Parathyroid adenoma (tissue), 2 donors: ENCODE results near the gene HBG2.
"Not testable (repeated sequence)": the region's sequence is repeated elsewhere in the genome, so short reads cannot be mapped to it uniquely, and the experiment has no call there.

Source experiments
- H2AFZ ChIP-seq: fragments of 300-600 bp; sonication (generic); one replicate; pipeline ENCODE4 v1.7.0; 2017; ENCODE audit warnings: antibody characterized with exemption, mild to moderate bottlenecking
- H3K27ac ChIP-seq: fragments of 300-600 bp; sonication (generic); one replicate; pipeline ENCODE4 v1.7.0; 2017
- H3K27me3 ChIP-seq: fragments of 300-600 bp; sonication (generic); one replicate; pipeline ENCODE4 v1.7.0; 2017; ENCODE audit warnings: low read length; ENCODE audit not compliant: control insufficient read depth, insufficient read depth
- H3K36me3 ChIP-seq: fragments of 300-600 bp; sonication (generic); one replicate; pipeline ENCODE4 v1.7.0; 2017; ENCODE audit warnings: low read length; ENCODE audit not compliant: control insufficient read depth, insufficient read depth
- H3K4me1 ChIP-seq: fragments of 300-600 bp; sonication (generic); one replicate; pipeline ENCODE4 v1.7.0; 2017; ENCODE audit warnings: control low read depth
- H3K4me2 ChIP-seq: fragments of 300-600 bp; sonication (generic); one replicate; pipeline ENCODE4 v1.7.0; 2017; ENCODE audit warnings: low read length
- H3K4me3 ChIP-seq: fragments of 300-600 bp; sonication (generic); one replicate; pipeline ENCODE4 v1.7.0; 2017; ENCODE audit warnings: low read depth, low read length
- H3K79me2 ChIP-seq: fragments of 300-600 bp; sonication (generic); one replicate; pipeline ENCODE4 v1.7.0; 2017; ENCODE audit warnings: control low read depth
- H3K9ac ChIP-seq: fragments of 300-600 bp; sonication (generic); one replicate; pipeline ENCODE4 v1.7.0; 2017; ENCODE audit warnings: mild to moderate bottlenecking
- H3K9me3 ChIP-seq: fragments of 300-600 bp; sonication (generic); one replicate; pipeline ENCODE4 v1.7.0; 2017; ENCODE audit warnings: low read length; ENCODE audit not compliant: control insufficient read depth
- TF ChIP-seq, protein P1 (sequence below): fragments of 300-600 bp; sonication (generic); IDR thresholded peaks from one replicate; pipeline ENCODE4 v1.7.0; 2017; ENCODE audit warnings: antibody characterized with exemption, mild to moderate bottlenecking
- donor health status: primary hyperparathyroidism.

Gene HBG2

DNA sequence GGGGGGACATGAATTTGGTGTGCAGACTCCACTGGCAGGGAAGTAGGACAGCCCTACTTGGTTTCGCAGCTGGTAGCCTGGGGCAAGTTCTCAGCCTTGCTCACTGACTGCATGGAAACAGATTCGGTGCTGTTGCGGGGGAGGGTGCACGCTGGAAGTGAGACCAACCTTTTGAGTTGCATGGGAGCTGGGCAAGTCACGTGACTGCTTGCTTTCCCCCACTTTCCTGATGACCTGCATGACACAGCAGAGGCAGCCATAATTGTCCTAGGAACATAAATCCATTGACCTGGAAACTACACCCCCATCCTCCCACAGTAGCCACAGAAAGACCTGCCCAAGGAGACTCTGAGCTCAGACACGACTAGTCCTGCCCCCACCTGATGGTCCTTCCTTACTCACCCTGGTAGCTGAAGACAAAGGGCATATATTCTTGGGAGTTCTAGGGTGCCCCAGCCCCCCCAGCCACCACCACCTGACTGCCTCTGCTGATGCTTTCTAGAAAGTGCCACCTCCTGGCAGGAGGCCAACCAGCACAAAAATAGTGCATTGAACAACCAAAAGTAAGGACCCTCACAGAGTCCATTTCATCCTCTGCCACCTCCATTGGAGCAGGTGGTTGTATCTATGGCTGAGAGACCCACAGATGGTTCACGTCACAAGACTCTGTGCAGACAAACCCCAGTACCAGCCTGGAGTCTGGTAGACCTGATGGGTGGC, 4.1 kb upstream of the HBG2 start:
- Histone ChIP-seq H3K4me1 (no peaks in the 10 kb centered on the region), H2AFZ (no peak overlapping the region), H3K9me3 (no peaks in the 10 kb centered on the region), H3K4me2 (no peak overlapping the region), H3K4me3 (no peak overlapping the region), H3K36me3 (no peaks in the 10 kb centered on the region), H3K9ac (no peak overlapping the region), H3K27ac (no peak overlapping the region), H3K27me3 (no peaks in the 10 kb centered on the region), H3K79me2 (no peaks in the 10 kb centered on the region)
- TF ChIP-seq, protein P1, sequence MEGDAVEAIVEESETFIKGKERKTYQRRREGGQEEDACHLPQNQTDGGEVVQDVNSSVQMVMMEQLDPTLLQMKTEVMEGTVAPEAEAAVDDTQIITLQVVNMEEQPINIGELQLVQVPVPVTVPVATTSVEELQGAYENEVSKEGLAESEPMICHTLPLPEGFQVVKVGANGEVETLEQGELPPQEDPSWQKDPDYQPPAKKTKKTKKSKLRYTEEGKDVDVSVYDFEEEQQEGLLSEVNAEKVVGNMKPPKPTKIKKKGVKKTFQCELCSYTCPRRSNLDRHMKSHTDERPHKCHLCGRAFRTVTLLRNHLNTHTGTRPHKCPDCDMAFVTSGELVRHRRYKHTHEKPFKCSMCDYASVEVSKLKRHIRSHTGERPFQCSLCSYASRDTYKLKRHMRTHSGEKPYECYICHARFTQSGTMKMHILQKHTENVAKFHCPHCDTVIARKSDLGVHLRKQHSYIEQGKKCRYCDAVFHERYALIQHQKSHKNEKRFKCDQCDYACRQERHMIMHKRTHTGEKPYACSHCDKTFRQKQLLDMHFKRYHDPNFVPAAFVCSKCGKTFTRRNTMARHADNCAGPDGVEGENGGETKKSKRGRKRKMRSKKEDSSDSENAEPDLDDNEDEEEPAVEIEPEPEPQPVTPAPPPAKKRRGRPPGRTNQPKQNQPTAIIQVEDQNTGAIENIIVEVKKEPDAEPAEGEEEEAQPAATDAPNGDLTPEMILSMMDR: no peak

DNA sequence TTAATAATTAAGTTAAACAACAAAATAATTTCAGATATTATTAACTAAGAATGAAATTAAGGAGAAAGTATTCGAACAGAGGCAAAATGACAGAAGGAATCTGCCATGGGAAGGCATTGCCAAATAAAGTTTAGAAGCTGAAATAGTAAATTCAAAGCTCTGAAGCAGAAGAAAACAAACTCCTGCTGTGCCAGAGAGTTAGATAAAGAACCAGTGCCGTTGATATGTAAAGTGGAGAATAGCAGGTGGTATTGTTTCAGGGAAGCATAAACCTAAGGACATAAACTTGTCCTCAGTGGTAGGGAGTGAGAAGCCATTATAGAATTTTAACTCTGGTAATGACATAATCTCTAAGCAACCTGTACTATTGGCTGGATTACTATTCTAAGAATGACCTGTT, 2.7 kb upstream of the HBG2 start:
- Histone ChIP-seq H3K27ac (no peak overlapping the region), H3K4me2 (no peak overlapping the region), H3K9me3 (no peaks in the 10 kb centered on the region), H3K4me3 (no peak overlapping the region), H3K4me1 (no peaks in the 10 kb centered on the region), H3K36me3 (no peaks in the 10 kb centered on the region), H3K27me3 (no peaks in the 10 kb centered on the region), H3K9ac (no peak overlapping the region), H3K79me2 (no peaks in the 10 kb centered on the region), H2AFZ (no peak overlapping the region)
- TF ChIP-seq, protein P1: no peak

DNA sequence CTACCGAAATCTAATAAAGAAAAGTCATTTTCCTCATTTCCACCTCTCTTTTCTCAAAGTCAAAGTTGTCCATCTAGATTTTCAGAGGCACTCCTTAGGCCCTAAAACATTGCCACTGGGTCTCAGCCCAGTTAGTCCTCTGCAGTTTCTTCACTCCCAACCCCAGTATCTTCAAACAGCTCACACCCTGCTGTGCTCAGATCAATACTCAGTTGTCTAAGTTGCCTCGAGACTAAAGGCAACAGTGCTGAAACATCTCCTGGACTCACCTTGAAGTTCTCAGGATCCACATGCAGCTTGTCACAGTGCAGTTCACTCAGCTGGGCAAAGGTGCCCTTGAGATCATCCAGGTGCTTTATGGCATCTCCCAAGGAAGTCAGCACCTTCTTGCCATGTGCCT, 558 bp downstream of the HBG2 start:
- not testable (repeated sequence) for H3K9me3 ChIP-seq, H2AFZ ChIP-seq

DNA sequence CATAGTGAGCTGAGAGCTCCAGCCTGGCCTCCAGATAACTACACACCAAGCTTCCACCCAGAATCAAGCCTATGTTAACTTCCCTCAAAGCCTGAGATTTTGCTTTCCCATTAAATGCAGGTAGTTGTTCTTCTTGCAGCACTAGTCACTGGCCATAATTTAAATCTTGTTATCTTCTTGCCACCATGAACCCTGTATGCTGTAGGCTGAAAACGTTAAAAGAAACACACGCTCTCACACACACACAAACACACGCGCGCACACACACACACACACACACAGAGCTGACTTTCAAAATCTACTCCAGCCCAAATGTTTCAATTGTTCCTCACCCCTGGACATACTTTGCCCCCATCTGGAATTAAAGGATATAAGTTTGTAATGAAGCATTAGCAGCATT, 1.1 kb downstream of the HBG2 start:
- not testable (repeated sequence) for H3K36me3 ChIP-seq, H2AFZ ChIP-seq, H3K4me3 ChIP-seq, H3K79me2 ChIP-seq, H3K27me3 ChIP-seq, H3K9me3 ChIP-seq, H3K27ac ChIP-seq, H3K4me2 ChIP-seq, H3K4me1 ChIP-seq, H3K9ac ChIP-seq

More for the DNA sequence above, 558 bp downstream of the HBG2 start:
- not testable (repeated sequence) for H3K79me2 ChIP-seq, H3K27ac ChIP-seq, H3K9ac ChIP-seq, H3K4me2 ChIP-seq, H3K4me1 ChIP-seq, H3K36me3 ChIP-seq, H3K27me3 ChIP-seq, H3K4me3 ChIP-seq

DNA sequence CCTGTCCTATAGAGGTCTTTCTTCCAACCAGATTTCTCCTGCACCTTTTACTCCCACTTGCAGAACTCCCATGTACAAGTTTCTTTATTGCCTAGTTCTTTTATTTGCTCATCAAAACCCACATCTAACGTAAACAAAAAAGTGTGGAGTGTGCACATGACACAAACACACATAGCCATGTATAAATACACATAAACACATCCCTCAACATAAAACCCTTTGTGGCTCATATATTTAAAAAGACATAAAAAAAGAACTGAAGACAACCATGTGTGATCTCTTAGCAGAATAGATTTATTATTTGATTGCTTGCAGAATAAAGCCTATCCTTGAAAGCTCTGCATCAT, 1.7 kb downstream of the HBG2 start:
- no peak overlapping the region for H3K27ac ChIP-seq
- no peaks in the 10 kb centered on the region for H3K4me1 ChIP-seq
- no peak overlapping the region for H2AFZ ChIP-seq
- H3K27me3 ChIP-seq: no peaks in the 10 kb centered on the region
- no peak overlapping the region for H3K4me2 ChIP-seq
- no peak overlapping the region for H3K4me3 ChIP-seq
- no peak overlapping the region for H3K9ac ChIP-seq
- H3K9me3 ChIP-seq: no peaks in the 10 kb centered on the region
- H3K36me3 ChIP-seq: no peaks in the 10 kb centered on the region
- no peaks in the 10 kb centered on the region for H3K79me2 ChIP-seq
- TF ChIP-seq, protein P1: no peak
